ENCODE measurements around the gene TBCC. TPM values are rescaled to one million over a fixed set of nuclear protein-coding genes. Genes with fewer than 3 reads are reported as not detected.

Gene TBCC
- total RNA-seq, 1 experiment from 2014 or later: 23.0 TPM

- no peak for DNase-seq (ENCODE audit: extremely low read depth, low read depth)
Observed at GRCh38 chr6:42702200-42702599, 43.7 kb downstream of the TBCC start.

GRCh38 chr6:42698217-42698616 lies 47.7 kb downstream of the TBCC start:
- no peak for DNase-seq (ENCODE audit: extremely low read depth, low read depth)

GRCh38 chr6:42697268-42697655 lies 48.6 kb downstream of the TBCC start:
- DNase-seq (ENCODE audit: extremely low read depth, low read depth): no peak

- DNase-seq (ENCODE audit: extremely low read depth, low read depth): no peak
Observed at GRCh38 chr6:42696526-42697267, 49.2 kb downstream of the TBCC start.

GRCh38 chr6:42694586-42694985 lies 51.3 kb downstream of the TBCC start:
- DNase-seq (ENCODE audit: extremely low read depth, low read depth): no peak

Other genes starting within 250 kb of the TBCC start
- 14.2 and 14.3 TPM in 2 replicates for gene UBR2, start 182.1 kb downstream of the TBCC start, total RNA-seq (2014; rRNA removed; shearing (Covaris generic))
- not detected in 2 replicates for gene PRPH2, start 23.5 kb downstream of the TBCC start, total RNA-seq (2014; rRNA removed; shearing (Covaris generic))
- 7.1 and 7.3 TPM in 2 replicates for gene BICRAL, start 35.9 kb upstream of the TBCC start, total RNA-seq (2014; rRNA removed; shearing (Covaris generic))
- gene RPL7L1, start 133.5 kb upstream of the TBCC start, total RNA-seq (2014; rRNA removed; shearing (Covaris generic)): 156 and 159 TPM in 2 replicates
- gene PTCRA, start 169.9 kb upstream of the TBCC start, total RNA-seq (2014; rRNA removed; shearing (Covaris generic)): not detected in 2 replicates
- 25.7 and 29.8 TPM in 2 replicates for gene CNPY3, start 183.4 kb upstream of the TBCC start, total RNA-seq (2014; rRNA removed; shearing (Covaris generic))
- not detected in 2 replicates for gene GNMT, start 214.7 kb upstream of the TBCC start, total RNA-seq (2014; rRNA removed; shearing (Covaris generic))
- 22.2 and 22.4 TPM in 2 replicates for gene PEX6, start 233.1 kb upstream of the TBCC start, total RNA-seq (2014; rRNA removed; shearing (Covaris generic))
- gene PPP2R5D, start 238.5 kb upstream of the TBCC start, total RNA-seq (2014; rRNA removed; shearing (Covaris generic)): 34.8 and 35.7 TPM in 2 replicates

All from NCI-H460 (cell line).